Stimulated activated CD4-positive, alpha-beta T cell treated with anti-CD3 and anti-CD28 coated beads, Interleukin-2, amount 100 ng/mL, for 4 hours (primary cell): ENCODE data around the gene SLC22A14.
"Not testable (repeated sequence)": the region's sequence is repeated elsewhere in the genome, so short reads cannot be mapped to it uniquely, and the experiment has no call there.

ENCODE experiments used
- DNase-seq: peaks from one replicate; pipeline ENCODE4 v3.0.0-alpha.2; 2020; ENCODE audit warnings: low read depth

Gene SLC22A14

DNA sequence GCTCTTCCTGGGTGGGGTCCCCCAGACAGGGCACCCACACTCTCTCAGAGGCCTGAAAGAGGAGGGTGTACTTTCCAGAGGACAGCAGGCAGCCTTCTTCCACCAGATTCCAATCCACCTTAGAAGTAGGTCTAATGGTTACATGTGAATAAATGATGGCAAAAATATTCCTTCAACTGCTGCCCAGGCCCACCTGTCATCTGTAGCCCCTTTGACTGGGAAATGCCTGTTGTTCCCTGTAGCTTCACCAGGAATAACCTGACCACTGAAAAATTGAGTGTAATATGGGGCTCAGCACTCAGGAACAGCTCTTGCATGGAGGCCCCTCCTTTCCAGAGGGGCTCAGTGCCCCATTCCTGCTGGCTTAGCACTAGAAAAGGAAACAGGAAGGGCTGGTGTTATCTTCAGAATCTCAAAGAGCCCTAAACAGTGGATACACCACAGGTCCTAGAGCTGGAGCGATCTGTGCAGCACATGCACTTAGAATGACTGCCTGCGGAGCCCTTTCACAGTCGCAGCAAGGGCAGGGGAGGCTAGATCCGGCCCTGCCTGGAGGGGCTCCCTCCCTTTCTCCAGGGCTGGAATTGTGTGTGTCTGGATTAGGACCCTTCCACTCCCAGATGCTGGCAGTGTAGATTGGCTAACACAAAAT, 32.1 kb downstream of the SLC22A14 start:
- DNase-seq: no peak

DNA sequence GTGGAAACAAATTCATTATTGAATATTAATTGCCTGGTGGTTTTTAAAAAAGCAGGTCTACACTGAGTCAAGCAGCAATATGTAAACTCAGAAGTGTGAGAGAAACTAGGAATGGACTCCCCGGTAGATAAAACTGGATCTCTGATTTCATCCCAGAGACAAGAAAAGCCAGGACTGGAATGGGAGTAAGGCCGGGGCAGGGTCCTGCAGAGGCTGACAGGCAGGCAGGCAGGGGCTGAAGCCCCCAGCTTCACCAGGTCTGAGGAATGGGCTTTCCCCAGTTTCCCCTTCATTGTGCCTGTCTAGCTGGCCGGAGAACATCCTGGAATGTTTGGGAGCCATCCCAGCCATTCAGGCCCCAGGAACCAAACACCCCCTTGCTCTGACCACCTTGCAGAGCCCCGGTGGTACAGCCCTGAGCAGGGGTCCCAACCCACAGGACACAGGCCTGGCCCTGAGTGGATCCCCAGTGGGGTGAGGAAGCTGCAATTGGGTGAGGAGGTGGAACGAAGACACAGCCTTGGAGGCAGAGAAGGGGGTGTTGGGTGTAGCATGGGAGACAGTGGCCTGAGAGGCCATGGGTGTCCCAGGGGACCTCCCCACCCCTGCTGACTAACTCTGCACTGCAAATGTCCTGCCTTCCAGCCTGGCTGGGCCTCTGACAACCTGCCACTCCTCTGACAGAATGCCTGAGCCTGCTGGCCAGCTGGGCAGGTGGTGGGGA, 32.8 kb downstream of the SLC22A14 start:
- DNase-seq: no peak

DNA sequence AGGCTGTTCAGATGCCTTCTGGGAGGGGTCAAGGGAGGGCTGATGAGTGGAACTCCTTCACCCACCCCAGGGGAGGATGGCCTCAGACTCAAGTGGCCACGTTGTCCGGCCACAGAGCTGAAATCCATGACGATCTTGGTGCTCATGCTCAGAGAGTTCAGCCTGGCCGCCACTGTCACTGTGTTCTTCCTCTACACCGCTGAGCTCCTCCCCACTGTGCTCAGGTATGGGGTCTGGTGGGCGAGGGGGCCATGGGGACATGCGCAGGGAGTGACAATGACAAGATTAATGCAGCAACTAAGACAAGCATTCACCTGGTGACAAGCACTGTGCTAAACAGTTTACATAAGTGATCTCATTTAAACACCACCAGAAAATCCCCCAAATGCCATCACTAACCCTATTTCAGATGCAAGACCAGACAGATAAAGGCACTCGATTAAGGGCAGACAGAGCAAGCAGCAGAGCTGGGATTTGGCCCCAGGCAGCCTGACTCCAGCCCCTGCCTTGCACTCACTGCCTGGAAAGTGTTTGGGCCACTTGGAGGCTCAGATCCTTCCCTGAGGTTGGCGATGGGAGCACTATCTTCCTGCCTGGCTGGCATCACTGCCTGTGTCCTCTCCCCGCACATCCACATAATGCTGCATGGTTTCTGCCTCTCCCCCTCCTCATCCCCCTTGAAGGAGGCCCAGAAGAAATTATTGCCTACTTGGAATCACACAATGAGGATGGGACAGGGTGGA, 33.6 kb downstream of the SLC22A14 start:
- DNase-seq: no peak

DNA sequence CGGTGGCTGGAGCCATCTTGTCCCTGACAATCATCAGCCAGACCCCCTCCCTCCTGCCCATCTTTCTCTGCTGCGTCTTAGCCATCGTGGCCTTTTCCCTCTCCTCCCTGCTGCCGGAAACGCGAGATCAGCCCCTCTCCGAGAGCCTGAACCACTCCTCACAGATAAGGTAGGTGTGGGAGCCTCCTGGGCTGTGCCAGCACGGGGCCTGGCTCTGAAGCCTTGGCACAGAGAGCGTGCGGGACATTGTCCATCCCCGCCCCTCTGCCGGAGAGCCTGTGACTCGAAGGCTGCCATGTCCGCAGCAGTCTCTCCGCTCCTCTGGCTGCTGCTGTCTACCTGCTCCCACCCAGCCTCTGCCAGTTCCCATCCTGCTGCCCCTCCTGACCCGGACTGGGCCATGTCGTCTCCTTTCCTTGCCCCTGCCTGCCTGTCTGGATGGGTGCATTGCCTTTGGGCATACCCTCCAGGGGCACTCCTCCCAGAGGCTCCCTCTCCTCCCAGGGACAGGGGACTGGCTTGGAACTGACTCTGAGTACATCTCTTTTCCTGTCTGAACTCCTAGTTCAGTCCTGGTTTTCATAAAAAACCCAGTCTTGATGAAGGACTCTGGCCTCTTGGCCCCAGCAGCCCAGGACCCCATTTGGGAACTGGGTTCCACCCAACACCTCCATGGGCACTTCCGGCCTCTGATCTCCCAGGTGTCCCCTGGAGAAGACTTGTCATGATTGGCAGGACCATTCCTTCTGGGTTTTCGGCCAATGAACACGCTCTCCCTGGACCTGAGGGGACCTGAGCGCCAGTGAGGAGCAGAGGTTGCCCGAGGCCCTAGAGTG, 34.5 kb downstream of the SLC22A14 start:
- no peak for DNase-seq

DNA sequence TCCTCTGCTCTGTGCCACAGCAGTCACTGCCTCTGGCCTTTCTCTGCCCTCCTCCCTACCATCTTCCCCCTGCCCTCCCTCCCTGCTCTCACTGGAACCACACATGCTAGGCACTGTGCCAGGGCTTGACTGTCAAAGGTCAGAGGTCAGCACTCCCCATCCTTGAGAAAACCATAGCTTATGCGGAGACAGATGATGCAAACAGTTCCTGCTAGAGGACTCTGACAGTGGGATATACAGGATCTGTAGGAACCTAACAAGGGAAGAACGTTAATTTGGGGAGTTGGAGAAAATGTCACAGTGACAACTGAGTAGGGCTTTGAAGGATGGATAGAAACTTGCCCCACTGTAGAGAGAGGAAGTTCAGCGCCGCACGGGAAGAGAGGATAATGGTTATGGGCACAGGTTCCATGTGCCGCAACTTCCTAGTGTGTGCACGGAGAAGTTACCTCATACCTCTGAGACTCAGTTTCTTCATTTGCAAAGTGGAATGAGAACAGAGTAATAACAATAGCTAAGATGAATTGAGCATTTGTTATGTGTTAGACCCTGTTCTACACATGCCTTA, 35.2 kb downstream of the SLC22A14 start:
- no peak for DNase-seq

DNA sequence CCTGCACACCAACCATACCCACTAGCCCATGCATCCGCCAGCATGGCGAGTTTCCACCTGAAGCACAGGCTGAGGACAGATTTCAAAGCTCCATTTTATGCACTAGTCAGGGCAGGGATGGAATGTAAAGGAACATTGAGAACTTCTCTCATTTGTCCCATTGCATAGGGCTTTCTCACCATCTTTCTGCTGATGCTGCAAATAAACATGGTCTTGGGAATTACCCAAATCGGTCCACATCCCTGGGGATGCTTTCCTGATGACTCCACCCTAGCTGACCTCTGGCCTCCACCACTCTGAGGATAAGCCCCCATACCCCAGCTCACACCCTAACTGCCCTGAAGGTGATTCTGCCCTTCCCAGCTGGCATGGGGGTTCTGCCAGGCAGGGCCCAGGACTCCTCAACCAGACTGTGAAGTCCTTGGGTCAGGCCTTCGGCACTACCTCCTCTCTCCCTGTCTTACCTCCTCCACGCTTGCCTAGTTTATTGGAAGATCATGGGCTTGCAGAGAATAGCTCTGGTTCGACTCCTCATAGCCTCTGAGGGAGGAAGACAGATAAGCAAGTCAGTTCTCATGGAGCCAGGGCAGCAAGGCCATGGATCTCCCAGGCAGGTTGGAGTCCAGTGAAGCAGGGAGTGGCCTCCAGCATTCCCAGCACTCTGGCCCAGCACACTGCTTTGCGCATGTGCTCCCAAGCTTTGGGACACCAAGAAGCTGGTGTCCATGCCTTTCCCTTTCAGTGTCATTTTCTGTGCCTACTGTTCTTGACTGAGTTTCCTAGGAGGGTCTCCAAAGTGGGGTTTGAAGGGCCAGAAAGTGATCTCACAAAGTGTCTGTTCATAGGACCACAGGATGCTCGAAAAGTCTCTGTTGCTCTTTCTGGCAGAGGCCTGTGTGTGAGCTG, 36.9 kb downstream of the SLC22A14 start:
- no peak for DNase-seq

DNA sequence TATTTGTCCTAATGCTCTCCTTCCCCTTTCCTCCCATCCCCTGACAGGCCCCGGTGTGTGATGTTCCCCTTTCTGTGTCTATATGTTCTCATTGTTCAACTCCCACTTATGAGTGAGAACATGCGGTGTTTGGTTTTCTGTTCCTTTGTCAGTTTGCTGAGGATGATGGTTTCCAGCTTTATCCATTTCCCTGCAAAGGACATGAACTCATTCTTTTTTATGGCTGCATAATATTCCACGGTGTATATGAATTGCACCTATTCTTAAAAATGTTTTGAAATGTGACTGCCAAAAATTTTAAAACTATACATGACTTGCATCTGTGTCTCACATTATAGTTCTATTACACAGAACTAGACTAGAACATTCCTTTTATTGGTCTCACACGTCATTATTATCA, 38.5 kb downstream of the SLC22A14 start:
- DNase-seq: not testable (repeated sequence)

DNA sequence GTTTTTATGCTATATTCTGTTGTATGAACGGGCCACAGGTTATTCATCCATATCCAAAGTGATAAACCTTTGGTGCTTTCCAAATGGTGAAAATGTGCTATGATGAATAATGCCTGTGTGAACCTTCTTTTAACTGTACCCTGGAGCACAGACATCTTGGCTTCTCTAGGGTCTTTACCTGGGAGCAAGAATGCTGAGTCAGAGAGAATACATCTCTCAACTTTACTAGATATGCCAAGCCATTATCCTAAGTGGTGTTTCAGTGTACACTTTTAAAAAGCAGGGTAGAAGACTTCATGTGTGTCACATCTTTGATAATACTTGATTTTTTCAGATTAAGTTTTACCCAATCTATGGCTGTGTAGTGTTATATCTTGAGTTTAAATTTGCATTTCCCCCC, 41.0 kb downstream of the SLC22A14 start:
- no peak for DNase-seq

DNA sequence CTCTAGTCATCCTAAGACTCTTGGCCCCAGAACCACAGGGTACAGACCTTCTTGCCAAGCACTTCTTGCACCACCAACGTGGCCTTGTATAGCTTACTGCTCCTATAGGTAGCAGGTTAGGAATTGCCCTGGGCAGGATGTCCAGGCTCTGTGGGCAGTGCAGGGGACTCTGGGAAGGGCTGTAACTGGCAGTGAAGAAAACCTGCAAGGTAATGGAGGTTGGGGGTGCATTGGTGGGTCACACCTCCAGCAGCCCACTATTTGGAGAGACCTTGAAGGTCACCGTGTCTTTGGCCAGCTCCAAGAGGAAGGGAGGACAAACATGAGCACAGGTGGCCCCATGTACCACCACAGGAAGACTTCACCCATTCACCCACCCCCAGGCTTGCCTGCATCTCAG, 43.2 kb downstream of the SLC22A14 start:
- DNase-seq: no peak

DNA sequence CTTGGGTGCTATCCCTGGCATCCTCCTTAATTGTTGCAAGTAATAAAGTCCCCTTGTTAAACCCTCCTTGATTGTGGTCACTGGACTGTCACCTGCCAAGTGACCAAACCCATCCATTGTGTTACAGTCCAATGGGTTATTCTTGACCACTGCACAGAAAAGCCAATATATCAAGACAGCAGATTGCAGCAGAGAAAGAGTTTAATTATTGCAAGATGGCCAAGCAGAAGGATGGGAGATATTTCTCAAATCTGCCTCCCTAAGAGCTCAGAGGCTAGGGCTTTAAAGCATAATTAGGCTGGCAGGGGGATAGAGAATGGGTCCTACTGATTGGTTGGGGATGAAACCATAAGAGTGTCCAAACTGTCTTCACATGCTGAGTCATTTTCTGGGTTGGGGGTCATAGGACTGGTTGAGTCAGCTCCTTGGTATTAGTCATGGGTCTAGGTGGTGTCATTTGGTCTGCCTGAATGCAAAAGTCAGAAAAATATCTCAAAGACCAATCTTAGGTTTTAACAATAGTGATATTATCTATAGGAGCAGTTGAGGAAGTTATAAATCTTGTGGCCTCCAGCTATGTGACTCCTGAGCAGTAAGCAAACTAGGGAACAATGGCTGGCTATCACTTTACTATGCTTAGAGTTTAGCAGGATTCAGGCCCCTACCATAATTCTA, 45.4 kb downstream of the SLC22A14 start:
- DNase-seq: no peak

DNA sequence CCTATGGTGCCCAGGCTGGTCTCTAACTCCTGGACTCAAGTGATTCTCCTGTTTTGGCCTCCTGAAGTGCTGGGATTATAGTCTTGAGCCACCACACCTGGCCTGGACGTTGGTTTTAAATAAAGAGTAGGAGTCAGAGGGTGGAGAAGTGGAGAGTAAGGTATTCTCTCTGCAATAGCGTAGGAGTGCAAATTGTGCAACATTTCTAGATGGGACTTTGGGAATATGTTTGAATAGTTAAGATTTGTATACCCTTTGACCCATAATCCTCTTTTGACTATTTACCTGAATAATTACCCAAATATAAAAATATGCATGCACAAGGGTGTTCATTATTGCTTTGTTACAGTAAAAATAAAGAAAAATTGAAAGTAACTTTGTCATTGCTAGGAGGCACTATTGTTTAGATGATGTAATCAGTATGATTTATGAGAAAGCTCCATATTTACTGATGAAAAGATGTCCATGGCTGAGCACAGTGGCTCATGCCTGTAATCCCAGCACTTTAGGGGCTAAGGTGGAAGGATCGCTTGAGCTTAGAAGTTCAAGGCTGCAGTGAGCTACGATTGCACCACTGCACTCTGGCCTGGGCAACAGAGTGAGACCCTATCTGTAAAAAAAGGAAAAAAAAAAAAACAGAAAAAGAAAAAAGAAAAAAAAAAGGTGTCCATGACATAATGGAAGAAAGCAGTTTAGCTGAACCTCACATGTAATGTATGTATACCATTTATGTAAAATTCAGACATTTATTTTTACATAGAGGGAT, 49.3 kb downstream of the SLC22A14 start:
- no peak for DNase-seq

DNA sequence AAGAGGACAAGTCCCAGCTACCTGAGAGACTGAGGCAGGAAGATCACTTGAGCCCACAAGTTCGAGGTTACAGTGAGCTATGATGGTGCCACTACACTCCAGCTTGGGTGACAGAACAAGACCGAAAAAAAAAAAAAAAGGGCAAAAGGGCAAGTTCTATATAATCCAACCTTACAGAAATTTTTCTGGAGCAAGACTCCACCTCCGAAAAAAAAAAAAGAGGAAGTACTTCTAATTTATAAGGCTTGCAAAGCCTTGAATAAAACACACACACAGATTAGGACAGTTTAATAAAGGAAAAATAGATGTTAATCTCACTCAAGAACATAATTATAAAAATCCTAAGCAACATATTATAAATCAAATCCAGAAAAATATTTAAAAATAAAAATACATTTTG, 50.1 kb downstream of the SLC22A14 start:
- DNase-seq: no peak

DNA sequence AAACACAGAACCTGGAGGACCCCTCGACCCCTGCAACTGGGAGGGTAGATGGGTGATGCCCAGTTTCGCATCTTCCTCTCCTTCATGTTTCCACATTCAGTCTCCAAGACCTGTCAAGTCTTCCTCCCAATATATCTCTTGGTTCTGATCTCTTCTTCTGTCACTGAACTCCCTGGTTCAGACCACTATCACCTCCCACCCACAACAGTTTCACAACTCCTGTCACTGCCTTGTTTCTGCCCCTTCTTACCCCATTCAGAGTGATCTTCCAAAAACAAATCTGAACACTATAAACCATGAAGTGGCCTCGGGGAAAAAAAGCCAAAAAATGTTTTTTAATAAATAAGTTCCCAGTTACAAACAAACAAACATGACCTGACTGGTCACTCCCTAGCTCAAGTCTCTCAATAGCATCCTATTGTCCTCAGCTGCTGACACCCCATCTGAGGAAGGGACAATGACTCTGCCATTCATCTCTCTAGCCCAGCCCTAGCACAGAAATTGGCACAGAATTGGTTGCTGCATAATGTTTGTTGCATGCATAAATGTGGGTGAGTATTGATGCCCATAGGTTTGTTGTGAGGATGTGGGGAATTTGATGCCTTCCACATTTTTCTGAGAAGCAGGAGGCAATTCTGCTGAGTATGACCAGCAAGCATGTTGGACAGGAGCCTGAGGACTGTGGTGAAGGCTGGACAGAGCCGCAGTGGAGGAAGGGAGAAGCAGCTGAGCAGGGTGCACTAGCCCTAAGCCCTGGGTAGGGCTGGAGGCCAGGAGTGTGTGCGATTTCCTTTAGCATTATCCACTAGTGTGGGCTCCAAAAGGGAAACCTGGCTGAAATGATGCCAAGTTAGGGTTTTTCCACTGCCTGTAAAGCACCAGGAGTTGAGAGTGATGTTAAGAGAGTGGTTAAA, 52.3 kb downstream of the SLC22A14 start:
- DNase-seq: no peak

DNA sequence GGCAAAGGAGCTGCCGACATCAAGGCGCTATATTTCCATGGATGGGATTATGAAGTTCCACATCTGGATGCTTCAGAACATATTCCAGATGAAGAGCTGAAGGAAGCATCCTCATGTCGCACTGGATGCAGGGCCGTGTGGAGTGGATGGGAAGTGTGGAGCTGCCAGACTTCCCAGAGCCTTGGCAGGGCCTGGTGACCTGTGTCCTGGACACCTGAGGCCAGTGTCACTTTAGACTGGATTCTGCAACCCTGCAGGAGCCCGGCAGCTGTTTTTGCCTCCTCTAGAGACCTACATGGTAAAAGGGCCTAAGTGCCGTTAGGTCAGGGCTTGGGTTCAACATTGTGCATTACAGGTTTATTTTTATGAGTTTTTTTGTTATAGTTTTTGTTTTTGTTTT, 53.2 kb downstream of the SLC22A14 start:
- DNase-seq: no peak

DNA sequence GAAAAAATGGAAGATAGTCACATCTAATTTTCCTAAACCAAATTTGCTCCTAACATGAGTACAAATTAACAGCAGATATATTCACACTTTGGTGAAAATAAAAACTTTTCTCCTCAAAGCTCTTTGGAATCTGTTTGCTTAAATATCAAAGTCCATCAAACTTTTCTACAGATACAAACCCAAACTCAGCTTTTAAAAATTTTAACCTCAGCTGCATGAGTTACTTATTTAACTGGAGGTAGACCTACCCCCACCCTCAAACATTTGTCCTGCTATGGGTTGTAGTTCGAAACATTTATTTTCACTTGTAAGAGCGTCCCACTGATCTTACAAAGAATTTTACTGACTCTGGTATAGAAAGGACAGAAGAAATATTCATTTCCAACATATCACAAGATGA, 55.6 kb downstream of the SLC22A14 start:
- DNase-seq: no peak

DNA sequence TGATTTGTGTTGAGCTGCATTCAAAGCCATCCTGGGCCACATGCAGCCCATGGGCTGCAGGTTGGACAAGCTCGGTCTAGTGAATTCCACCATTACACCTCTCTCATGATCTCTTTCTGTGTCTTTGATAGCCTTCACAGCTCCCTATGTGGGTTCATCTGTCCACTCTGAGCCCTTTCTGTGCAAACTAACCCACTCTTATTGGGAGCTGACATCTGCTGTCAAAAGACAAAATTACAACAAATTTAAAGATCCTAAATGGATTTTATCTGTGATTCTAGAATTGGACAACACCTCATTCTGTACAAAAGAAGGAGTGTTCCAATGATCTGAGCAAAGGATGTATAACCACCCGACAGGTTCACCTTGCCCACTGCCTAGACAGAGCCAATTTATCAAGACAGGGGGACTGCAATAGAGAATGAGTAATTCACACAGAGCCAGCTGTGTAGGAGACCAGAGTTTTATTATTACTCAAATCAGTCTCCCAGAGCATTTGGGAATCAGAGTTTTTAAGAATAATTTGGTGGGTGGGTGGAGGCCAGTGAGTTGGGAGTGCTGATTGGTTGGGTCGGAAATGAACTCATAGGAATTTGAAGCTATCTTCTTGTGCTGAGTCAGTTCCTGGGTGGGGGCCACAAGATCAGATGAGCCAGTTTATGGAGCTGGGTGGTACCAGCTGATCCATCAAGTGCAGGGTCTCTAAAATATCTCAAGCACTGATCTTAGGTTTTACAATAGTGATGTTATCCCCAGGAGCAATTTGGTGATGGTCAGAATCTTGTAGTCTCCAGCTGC, 61.9 kb downstream of the SLC22A14 start:
- no peak for DNase-seq

DNA sequence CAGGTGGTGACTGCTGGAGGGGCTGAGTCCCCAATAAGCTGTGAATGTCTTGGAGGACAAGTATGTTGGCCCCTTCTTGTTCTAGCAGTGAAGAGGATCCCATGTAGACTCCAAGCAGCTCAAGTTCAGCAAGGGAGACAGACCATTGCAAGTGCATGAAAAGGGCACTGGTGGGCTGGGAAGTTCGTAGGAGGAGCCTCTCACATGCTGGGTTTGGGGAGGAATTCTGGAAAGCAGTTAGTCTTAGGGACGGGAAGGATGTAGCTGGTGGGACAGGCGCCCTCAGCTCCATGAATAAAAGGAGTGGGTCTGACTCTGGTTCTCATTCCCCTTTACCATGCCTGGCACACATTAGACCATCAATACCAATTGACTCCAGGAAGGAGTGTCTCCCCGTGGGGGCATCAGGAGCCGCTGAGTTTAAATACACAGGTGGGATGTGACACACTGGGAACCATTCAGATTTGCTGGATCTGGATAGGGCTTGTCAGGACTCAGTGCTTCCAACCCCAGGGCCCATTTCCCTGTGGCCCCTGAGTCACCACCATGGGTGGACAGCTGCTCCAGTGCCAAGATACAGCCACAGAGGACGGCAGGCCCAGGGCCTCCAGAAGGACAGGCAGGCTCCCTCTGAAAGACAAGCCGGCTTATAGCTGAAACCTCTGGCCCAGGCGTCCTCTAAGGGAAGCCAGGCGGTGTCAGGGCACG, 63.9 kb downstream of the SLC22A14 start:
- no peak for DNase-seq
